ENCODE results near the gene GPC6.

DNA sequence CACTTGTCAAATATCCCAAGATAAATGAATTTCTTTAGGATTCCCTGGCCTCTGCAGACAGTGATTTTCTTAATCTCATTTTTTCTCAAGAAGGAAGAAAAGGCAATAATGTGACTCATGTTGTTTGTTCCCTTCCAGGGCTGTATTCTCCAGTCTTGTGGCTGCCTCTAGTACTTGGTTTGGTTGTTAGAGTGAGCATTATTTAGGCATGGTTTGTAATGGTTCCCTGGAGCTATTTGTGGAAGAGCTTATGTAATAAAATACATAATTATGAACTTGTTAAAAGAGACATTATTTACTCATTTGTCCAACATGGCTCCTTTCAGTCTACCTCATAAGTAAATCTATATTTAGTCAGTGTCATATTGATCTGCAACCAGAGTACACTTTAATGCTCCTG lies 982.5 kb downstream of the GPC6 start:
- TF ChIP-seq EZH2 (IDR thresholded peaks at IDR 0.05; ENCODE audit: borderline replicate concordance, low read depth, low read length, severe bottlenecking) (no peak), POLR2AphosphoS5 (IDR thresholded peaks at IDR 0.05; ENCODE audit: insufficient read depth, low read depth, low read length) (no peak), POLR2A (IDR thresholded peaks at IDR 0.05; ENCODE audit: low read depth, low read length) (no peak), JUN (IDR thresholded peaks at IDR 0.05; ENCODE audit: borderline replicate concordance, insufficient read depth, insufficient read length, low read depth) (no peak), MYC (IDR thresholded peaks at IDR 0.05; ENCODE audit: low read depth, low read length) (no peak), FOS (IDR thresholded peaks at IDR 0.05; ENCODE audit: borderline replicate concordance, insufficient read depth, low read length) (no peak)
- TF ChIP-seq, protein P1, sequence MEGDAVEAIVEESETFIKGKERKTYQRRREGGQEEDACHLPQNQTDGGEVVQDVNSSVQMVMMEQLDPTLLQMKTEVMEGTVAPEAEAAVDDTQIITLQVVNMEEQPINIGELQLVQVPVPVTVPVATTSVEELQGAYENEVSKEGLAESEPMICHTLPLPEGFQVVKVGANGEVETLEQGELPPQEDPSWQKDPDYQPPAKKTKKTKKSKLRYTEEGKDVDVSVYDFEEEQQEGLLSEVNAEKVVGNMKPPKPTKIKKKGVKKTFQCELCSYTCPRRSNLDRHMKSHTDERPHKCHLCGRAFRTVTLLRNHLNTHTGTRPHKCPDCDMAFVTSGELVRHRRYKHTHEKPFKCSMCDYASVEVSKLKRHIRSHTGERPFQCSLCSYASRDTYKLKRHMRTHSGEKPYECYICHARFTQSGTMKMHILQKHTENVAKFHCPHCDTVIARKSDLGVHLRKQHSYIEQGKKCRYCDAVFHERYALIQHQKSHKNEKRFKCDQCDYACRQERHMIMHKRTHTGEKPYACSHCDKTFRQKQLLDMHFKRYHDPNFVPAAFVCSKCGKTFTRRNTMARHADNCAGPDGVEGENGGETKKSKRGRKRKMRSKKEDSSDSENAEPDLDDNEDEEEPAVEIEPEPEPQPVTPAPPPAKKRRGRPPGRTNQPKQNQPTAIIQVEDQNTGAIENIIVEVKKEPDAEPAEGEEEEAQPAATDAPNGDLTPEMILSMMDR (IDR thresholded peaks at IDR 0.05; ENCODE audit: extremely low read depth in 1 of 2, insufficient read depth in 1 of 2, low read depth in 1 of 2, low read length in 2 of 2), result no peak
- TF ChIP-seq, protein P2, sequence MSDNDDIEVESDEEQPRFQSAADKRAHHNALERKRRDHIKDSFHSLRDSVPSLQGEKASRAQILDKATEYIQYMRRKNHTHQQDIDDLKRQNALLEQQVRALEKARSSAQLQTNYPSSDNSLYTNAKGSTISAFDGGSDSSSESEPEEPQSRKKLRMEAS (IDR thresholded peaks at IDR 0.05; ENCODE audit: insufficient read depth, insufficient read length), result no peak

Data from endothelial cell of umbilical vein (primary cell).